Ovary (tissue), 3 donors: Measurements from ENCODE around the gene TMBIM6.

Experiments
- POLR2A ChIP-seq: fragments of 450-650 bp; IDR thresholded peaks from one replicate; pipeline ENCODE4 v1.6.1; 2017; ENCODE audit warnings: antibody characterized with exemption, mild to moderate bottlenecking, moderate library complexity
- TF ChIP-seq, protein P1 (sequence below), 3 donors: fragments of 450-650 bp in 2 of 3; fragments of 200-600 bp in 1 of 3; IDR thresholded peaks; one replicate each; pipeline versions ENCODE4 v1.5.1 to v1.8.0; 2016 to 2022; ENCODE audit warnings: antibody characterized with exemption in 3 of 3, mild to moderate bottlenecking in 1 of 3
- donor health status: DM: no; HTN: no; CAD: no.

DNA sequence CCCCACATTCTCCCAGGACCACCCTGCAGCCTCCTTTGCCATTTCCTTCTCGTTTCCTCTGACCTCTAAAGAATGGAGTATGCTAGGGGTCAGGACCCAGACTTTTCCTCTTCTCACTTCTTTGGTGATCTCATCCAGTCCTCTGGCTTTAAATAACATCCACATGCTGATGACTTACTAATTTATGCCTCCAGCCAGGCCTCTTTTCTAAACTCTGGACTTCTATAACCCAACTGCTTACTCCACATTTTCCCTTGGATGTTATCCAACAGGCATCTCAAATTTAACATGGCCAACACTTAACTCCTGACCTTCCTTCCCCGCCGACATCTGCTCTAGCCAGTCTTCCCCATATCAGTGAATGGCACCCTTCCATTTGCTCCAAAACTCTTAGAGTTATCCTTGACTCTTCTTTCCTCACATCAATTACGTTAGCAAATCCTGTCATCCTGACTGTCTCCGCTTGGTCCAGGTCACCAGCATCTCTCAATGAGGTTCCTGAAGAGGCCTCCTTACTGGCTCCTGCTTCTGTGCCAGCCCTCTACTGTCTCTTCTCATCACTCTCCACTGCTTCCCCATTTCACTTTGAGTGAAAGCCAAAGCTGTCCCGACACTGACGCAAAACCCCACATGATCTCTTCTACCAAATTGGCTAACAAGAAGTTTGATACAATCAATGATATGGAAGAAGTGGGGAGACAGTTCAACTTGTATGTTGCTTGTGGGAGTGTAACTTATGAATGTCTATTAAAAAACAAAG, 42.7 kb downstream of the TMBIM6 start:
- no peak for TF ChIP-seq POLR2A
- TF ChIP-seq, protein P1, sequence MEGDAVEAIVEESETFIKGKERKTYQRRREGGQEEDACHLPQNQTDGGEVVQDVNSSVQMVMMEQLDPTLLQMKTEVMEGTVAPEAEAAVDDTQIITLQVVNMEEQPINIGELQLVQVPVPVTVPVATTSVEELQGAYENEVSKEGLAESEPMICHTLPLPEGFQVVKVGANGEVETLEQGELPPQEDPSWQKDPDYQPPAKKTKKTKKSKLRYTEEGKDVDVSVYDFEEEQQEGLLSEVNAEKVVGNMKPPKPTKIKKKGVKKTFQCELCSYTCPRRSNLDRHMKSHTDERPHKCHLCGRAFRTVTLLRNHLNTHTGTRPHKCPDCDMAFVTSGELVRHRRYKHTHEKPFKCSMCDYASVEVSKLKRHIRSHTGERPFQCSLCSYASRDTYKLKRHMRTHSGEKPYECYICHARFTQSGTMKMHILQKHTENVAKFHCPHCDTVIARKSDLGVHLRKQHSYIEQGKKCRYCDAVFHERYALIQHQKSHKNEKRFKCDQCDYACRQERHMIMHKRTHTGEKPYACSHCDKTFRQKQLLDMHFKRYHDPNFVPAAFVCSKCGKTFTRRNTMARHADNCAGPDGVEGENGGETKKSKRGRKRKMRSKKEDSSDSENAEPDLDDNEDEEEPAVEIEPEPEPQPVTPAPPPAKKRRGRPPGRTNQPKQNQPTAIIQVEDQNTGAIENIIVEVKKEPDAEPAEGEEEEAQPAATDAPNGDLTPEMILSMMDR (IDR thresholded peaks at IDR 0.05) = no peak
